Astrocyte (in vitro differentiated cells and primary cell): ENCODE data around the gene COPS4. TPM values are rescaled to one million over a fixed set of nuclear protein-coding genes. Genes with fewer than 3 reads are reported as not detected.

Experiments used
- DNase-seq: peaks from one replicate; pipeline ENCODE4 v3.0.0-alpha.2; 2010; ENCODE audit warnings: low read depth
- FAIRE-seq: peaks from 2 replicates; lab custom pipeline; 2011; peaks lifted over from hg19 to GRCh38; lab: Jason Lieb, UNC
- H2AFZ ChIP-seq: 2 replicates; pipeline ENCODE4 v1.6.0; 2012; ENCODE audit warnings: low read depth, low read length, inconsistent platforms
- H3K27ac ChIP-seq: 2 replicates; pipeline ENCODE4 v1.5.1; 2011; ENCODE audit warnings: low read depth, low read length, inconsistent platforms
- H3K27me3 ChIP-seq: 2 replicates; pipeline ENCODE4 v1.6.0; 2011; ENCODE audit warnings: low read length, inconsistent platforms; ENCODE audit not compliant: insufficient read depth
- H3K36me3 ChIP-seq: 2 replicates; pipeline ENCODE4 v1.5.1; 2011; ENCODE audit warnings: low read length, inconsistent platforms; ENCODE audit not compliant: insufficient read depth
- H3K4me1 ChIP-seq: 2 replicates; pipeline ENCODE4 v1.5.1; 2011; ENCODE audit warnings: low read length, inconsistent platforms; ENCODE audit not compliant: insufficient read depth
- H3K4me2 ChIP-seq: 2 replicates; pipeline ENCODE4 v1.6.0; 2012; ENCODE audit warnings: low read length, inconsistent platforms
- H3K4me3 ChIP-seq: 2 replicates; pipeline ENCODE4 v1.5.1; 2011; ENCODE audit warnings: low read depth, mild to moderate bottlenecking, low read length, inconsistent platforms; ENCODE audit not compliant: insufficient read depth
- H3K79me2 ChIP-seq: 2 replicates; pipeline ENCODE4 v1.6.0; 2012; ENCODE audit warnings: mild to moderate bottlenecking, low read length, inconsistent platforms; ENCODE audit not compliant: insufficient read depth
- H3K9ac ChIP-seq: 2 replicates; pipeline ENCODE4 v1.6.0; 2012; ENCODE audit warnings: mild to moderate bottlenecking, low read length, inconsistent platforms
- H3K9me3 ChIP-seq: 2 replicates; pipeline ENCODE4 v1.5.1; 2012; ENCODE audit warnings: low read depth, mild to moderate bottlenecking, low read length, inconsistent platforms; ENCODE audit not compliant: insufficient read depth
- H4K20me1 ChIP-seq: 2 replicates; pipeline ENCODE4 v1.6.0; 2012; ENCODE audit warnings: low read length, inconsistent platforms; ENCODE audit not compliant: insufficient read depth
- H3K27ac Mint-ChIP-seq: one replicate; pipeline ENCODE4 v1.8.0; 2021; ENCODE audit warnings: mild to moderate bottlenecking, mixed read lengths; ENCODE audit not compliant: unreplicated experiment
- H3K27me3 Mint-ChIP-seq: one replicate; pipeline ENCODE4 v1.8.0; 2021; ENCODE audit warnings: low read depth, mixed read lengths; ENCODE audit not compliant: unreplicated experiment
- H3K36me3 Mint-ChIP-seq: one replicate; pipeline ENCODE4 v1.8.0; 2021; ENCODE audit warnings: low read depth, mixed read lengths; ENCODE audit not compliant: unreplicated experiment
- H3K4me1 Mint-ChIP-seq: one replicate; pipeline ENCODE4 v1.8.0; 2021; ENCODE audit warnings: low read depth, mixed read lengths; ENCODE audit not compliant: unreplicated experiment
- H3K4me3 Mint-ChIP-seq: one replicate; pipeline ENCODE4 v1.8.0; 2021; ENCODE audit warnings: mild to moderate bottlenecking, moderate library complexity, mixed read lengths; ENCODE audit not compliant: unreplicated experiment
- H3K9me3 Mint-ChIP-seq: one replicate; pipeline ENCODE4 v1.8.0; 2021; ENCODE audit warnings: mild to moderate bottlenecking, mixed read lengths; ENCODE audit not compliant: unreplicated experiment
- CTCF ChIP-seq: IDR thresholded peaks from 2 replicates; pipeline ENCODE4 v1.5.1; 2011; ENCODE audit warnings: low read depth, mild to moderate bottlenecking, inconsistent platforms, low read length, moderate library complexity; ENCODE audit not compliant: insufficient read depth
- EZH2 ChIP-seq: IDR thresholded peaks from 2 replicates; pipeline ENCODE4 v1.6.1; 2012; ENCODE audit warnings: mild to moderate bottlenecking, low read length, inconsistent platforms; ENCODE audit not compliant: insufficient read depth
- total RNA-seq: library from RNA; stranded (reverse); gene quantifications from 2 replicates; pipeline ENCODE4 v1.2.1, GENCODE V29; 2021

The COPS4 gene
- total RNA-seq, 1 donor from 2014 or later = 39.3 TPM

DNA sequence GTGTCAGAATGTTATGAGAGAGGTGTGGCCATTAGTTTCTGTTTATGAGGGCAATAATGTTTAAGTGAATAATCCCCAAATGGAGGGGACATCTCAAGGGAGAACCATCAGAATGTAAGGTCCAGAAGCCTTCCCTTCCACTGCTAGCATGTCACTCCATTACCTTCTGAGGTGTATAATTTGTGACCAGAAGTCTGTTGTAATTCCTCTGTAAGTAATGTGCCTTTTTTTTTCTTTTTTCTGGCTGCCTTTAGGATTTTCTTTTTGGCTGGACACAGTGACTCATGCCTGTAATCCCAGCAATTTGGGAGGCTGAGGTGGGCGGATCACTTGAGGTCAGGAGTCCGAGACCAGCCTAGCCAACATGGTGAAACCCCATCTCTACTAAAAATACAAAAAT, 10.8 kb upstream of the COPS4 start:
- no peaks in the 10 kb centered on the region for H3K36me3 ChIP-seq
- no peaks in the 10 kb centered on the region for H3K4me1 ChIP-seq
- no peak overlapping the region for H3K4me2 ChIP-seq
- no peak overlapping the region for H2AFZ ChIP-seq
- no peak for DNase-seq
- no peak for FAIRE-seq
- Mint-ChIP-seq H3K4me3 (no peak overlapping the region), H3K9me3 (peaks cover 6% of the 10 kb centered on the region), H3K4me1 (no peaks in the 10 kb centered on the region), H3K27ac (no peak overlapping the region), H3K36me3 (peaks cover 2% of the 10 kb centered on the region), H3K27me3 (no peaks in the 10 kb centered on the region)
- H3K9ac ChIP-seq = no peak overlapping the region
- no peak overlapping the region for H3K4me3 ChIP-seq
- H3K9me3 ChIP-seq = peaks cover 7% of the 10 kb centered on the region
- no peaks in the 10 kb centered on the region for H3K27me3 ChIP-seq
- no peak for TF ChIP-seq CTCF
- TF ChIP-seq EZH2 = no peak
- no peaks in the 10 kb centered on the region for H4K20me1 ChIP-seq
- no peaks in the 10 kb centered on the region for H3K79me2 ChIP-seq
- H3K27ac ChIP-seq = no peak overlapping the region

GRCh38 chr4:83025563-83025962, 9.4 kb upstream of the COPS4 start:
- Mint-ChIP-seq H3K9me3 (peaks cover 6% of the 10 kb centered on the region), H3K27me3 (no peaks in the 10 kb centered on the region), H3K27ac (no peak overlapping the region), H3K4me1 (no peaks in the 10 kb centered on the region), H3K36me3 (peaks cover 2% of the 10 kb centered on the region), H3K4me3 (no peak overlapping the region)
- Histone ChIP-seq H3K4me3 (no peak overlapping the region), H3K36me3 (no peaks in the 10 kb centered on the region), H3K4me1 (no peaks in the 10 kb centered on the region), H3K27ac (no peak overlapping the region), H3K27me3 (peaks cover 2% of the 10 kb centered on the region), H3K9me3 (peaks cover 7% of the 10 kb centered on the region), H2AFZ (no peak overlapping the region), H3K79me2 (no peaks in the 10 kb centered on the region), H3K4me2 (no peak overlapping the region), H4K20me1 (no peaks in the 10 kb centered on the region), H3K9ac (no peak overlapping the region)
- FAIRE-seq (no peak), DNase-seq (no peak)
- TF ChIP-seq EZH2 (no peak), CTCF (no peak)

GRCh38 chr4:83028976-83029375, 6.0 kb upstream of the COPS4 start:
- no peak overlapping the region for H3K4me2 ChIP-seq
- no peak overlapping the region for H2AFZ ChIP-seq
- Mint-ChIP-seq H3K36me3 (peaks cover 2% of the 10 kb centered on the region), H3K27me3 (no peaks in the 10 kb centered on the region), H3K4me3 (no peak overlapping the region), H3K27ac (no peak overlapping the region), H3K4me1 (no peaks in the 10 kb centered on the region), H3K9me3 (peaks cover 3% of the 10 kb centered on the region)
- H3K9ac ChIP-seq = no peak overlapping the region
- no peaks in the 10 kb centered on the region for H4K20me1 ChIP-seq
- no peaks in the 10 kb centered on the region for H3K4me1 ChIP-seq
- peaks cover 4% of the 10 kb centered on the region for H3K9me3 ChIP-seq
- no peak for TF ChIP-seq EZH2
- no peak for TF ChIP-seq CTCF
- H3K4me3 ChIP-seq = no peak overlapping the region
- FAIRE-seq = no peak
- H3K27ac ChIP-seq = no peak overlapping the region
- peaks cover 2% of the 10 kb centered on the region for H3K27me3 ChIP-seq
- no peaks in the 10 kb centered on the region for H3K79me2 ChIP-seq
- H3K36me3 ChIP-seq = no peaks in the 10 kb centered on the region
- DNase-seq = no peak
